ENCODE results near the gene CYFIP1. TPM values are rescaled to one million over a fixed set of nuclear protein-coding genes. Genes with fewer than 3 reads are reported as not detected.
"Not testable (repeated sequence)": the region's sequence is repeated elsewhere in the genome, so short reads cannot be mapped to it uniquely, and the experiment has no call there.

CYFIP1 gene
- total RNA-seq, result 98.3 to 111 TPM (median 105 TPM) in 3 replicates

DNA sequence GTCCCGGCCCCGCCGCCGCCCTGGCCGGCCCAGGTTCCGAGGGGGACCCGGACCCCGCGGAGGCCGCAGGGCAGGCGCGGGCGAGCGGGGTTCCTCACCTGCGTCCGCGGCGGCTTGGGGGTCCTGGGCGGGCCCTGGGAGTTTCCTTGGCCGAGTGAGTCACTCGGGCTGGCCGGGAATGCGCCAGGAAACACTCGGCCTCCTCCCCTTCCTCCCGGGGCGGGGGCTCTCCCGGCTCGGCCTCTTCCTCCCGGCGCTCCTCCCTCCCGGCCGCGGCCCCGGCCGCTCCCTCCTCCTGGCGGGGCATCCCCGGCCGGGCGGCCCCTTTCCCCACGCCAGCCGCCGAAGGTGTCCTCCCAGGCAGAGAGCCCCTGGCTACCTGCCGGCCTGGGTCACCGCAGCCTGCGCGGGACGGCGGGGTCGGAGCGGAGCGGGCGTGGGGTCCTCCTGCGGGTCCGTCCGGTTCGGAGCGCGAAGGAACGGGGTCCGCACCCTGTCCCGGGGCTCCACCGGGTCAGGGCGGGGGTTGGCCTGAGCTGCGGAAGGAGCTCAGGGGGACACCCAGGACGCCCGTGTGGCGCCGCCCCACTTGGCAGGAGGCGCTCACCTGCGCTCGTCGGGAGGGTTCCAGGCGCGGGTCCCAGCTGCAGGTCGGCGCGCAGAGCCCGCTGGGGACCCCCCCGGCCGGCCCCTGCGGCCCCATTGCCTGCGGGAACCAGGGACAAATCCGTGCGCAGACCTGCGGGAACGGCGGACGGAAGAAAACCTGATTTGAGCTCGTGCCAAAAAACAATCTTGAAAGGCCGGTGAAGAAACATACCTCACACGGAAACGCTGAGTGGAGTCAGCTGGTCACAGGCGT is at the start of gene CYFIP1:
Gene CYFIP1 (minus strand): TSS at position 180 of the 862 bp plus-strand sequence. CDS start 33,083 bp downstream, outside the sequence.
- TF ChIP-seq, protein P1, sequence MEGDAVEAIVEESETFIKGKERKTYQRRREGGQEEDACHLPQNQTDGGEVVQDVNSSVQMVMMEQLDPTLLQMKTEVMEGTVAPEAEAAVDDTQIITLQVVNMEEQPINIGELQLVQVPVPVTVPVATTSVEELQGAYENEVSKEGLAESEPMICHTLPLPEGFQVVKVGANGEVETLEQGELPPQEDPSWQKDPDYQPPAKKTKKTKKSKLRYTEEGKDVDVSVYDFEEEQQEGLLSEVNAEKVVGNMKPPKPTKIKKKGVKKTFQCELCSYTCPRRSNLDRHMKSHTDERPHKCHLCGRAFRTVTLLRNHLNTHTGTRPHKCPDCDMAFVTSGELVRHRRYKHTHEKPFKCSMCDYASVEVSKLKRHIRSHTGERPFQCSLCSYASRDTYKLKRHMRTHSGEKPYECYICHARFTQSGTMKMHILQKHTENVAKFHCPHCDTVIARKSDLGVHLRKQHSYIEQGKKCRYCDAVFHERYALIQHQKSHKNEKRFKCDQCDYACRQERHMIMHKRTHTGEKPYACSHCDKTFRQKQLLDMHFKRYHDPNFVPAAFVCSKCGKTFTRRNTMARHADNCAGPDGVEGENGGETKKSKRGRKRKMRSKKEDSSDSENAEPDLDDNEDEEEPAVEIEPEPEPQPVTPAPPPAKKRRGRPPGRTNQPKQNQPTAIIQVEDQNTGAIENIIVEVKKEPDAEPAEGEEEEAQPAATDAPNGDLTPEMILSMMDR (IDR thresholded peaks at IDR 0.05; ENCODE audit: unreplicated experiment), result no peak
- Mint-ChIP-seq H3K9me3 (no peaks in the 10 kb centered on the region), H3K27ac (peak within 1 kb of the TSS; percentile 94), H3K36me3 (no peaks in the 10 kb centered on the region), H3K4me1 (peaks cover 13% of the 10 kb centered on the region), H3K4me3 (peak within 1 kb of the TSS; percentile 90), H3K27me3 (ENCODE audit: low read depth) (no peaks in the 10 kb centered on the region)
- DNase-seq (ENCODE audit: low spot score in 2 of 2, unreplicated experiment in 2 of 2), result peak; percentile 61 to 80

- no peak overlapping the region for H3K4me3 Mint-ChIP-seq
- no peaks in the 10 kb centered on the region for H3K4me1 Mint-ChIP-seq
- TF ChIP-seq, protein P1 (IDR thresholded peaks at IDR 0.05; ENCODE audit: unreplicated experiment), result no peak
- H3K27me3 Mint-ChIP-seq (ENCODE audit: low read depth), result no peaks in the 10 kb centered on the region
- H3K27ac Mint-ChIP-seq, result no peak overlapping the region
- no peak for DNase-seq (ENCODE audit: low spot score in 2 of 2, unreplicated experiment in 2 of 2)
- peaks cover 33% of the 10 kb centered on the region for H3K36me3 Mint-ChIP-seq
- no peaks in the 10 kb centered on the region for H3K9me3 Mint-ChIP-seq
Measured at GRCh38 chr15:23026218-23026617, 46.0 kb upstream of the CYFIP1 start.

DNA sequence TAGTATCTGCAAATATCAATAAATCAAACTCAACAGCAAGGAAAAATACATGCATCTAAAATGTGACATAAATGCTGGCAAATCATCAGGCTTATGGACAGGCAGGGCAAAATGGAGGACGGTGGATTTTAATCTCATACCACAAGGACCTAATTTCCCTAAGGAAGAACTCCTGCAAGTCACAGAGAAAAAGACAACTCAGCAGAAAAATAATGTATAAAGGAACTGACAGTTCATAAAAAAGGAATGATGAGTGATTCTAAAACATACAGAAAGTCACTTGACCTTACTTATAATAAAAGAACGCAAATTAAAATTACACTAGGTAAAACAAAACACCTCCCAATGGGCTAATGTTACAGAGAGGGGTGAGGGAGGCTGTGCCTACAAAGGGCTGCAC is 42.0 kb upstream of the CYFIP1 start:
- no peak overlapping the region for H3K4me3 Mint-ChIP-seq
- no peaks in the 10 kb centered on the region for H3K4me1 Mint-ChIP-seq
- TF ChIP-seq, protein P1 (IDR thresholded peaks at IDR 0.05; ENCODE audit: unreplicated experiment), result no peak
- DNase-seq (ENCODE audit: low spot score in 2 of 2, unreplicated experiment in 2 of 2), result no peak
- peaks cover 31% of the 10 kb centered on the region for H3K36me3 Mint-ChIP-seq
- no peak overlapping the region for H3K27ac Mint-ChIP-seq
- no peaks in the 10 kb centered on the region for H3K9me3 Mint-ChIP-seq
- no peaks in the 10 kb centered on the region for H3K27me3 Mint-ChIP-seq (ENCODE audit: low read depth)

GRCh38 chr15:23014394-23015000 is 34.3 kb upstream of the CYFIP1 start:
- Mint-ChIP-seq H3K36me3 (peaks cover 23% of the 10 kb centered on the region), H3K4me3 (no peak overlapping the region), H3K9me3 (no peaks in the 10 kb centered on the region), H3K4me1 (no peaks in the 10 kb centered on the region), H3K27ac (no peak overlapping the region), H3K27me3 (ENCODE audit: low read depth) (no peaks in the 10 kb centered on the region)
- no peak for DNase-seq (ENCODE audit: low spot score in 2 of 2, unreplicated experiment in 2 of 2)
- TF ChIP-seq, protein P1 (IDR thresholded peaks at IDR 0.05; ENCODE audit: unreplicated experiment), result no peak

DNA sequence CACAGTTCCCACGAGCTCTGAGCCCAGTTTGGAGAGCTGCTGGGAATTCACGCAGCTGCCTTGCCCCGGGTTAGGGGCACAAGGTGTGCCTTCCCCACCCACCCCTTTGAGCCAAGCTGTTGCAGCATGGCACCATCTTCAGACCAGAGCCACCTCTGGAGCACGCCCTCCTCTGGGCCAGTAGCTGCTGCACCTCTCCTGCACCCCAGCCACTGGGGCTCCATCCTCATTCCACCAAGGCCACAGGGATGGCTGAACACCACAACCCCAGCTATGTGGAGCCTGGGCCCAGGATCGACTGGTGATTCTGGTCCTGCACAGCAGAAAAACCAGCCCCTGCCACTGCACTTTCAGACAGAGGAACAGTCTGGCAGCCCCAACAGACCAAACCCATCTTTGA is 33.5 kb upstream of the CYFIP1 start:
- TF ChIP-seq, protein P1 (IDR thresholded peaks at IDR 0.05; ENCODE audit: unreplicated experiment), result no peak
- no peak overlapping the region for H3K27ac Mint-ChIP-seq
- H3K9me3 Mint-ChIP-seq, result no peaks in the 10 kb centered on the region
- H3K4me1 Mint-ChIP-seq, result no peaks in the 10 kb centered on the region
- H3K27me3 Mint-ChIP-seq (ENCODE audit: low read depth), result no peaks in the 10 kb centered on the region
- no peak for DNase-seq (ENCODE audit: low spot score in 2 of 2, unreplicated experiment in 2 of 2)
- peaks cover 24% of the 10 kb centered on the region for H3K36me3 Mint-ChIP-seq
- no peak overlapping the region for H3K4me3 Mint-ChIP-seq

- DNase-seq (ENCODE audit: low spot score in 2 of 2, unreplicated experiment in 2 of 2); H3K27ac Mint-ChIP-seq; H3K27me3 Mint-ChIP-seq (ENCODE audit: low read depth); H3K4me1 Mint-ChIP-seq; H3K9me3 Mint-ChIP-seq; H3K4me3 Mint-ChIP-seq: not testable (repeated sequence)
- H3K36me3 Mint-ChIP-seq, result peaks cover 26% of the 10 kb centered on the region
Measured at GRCh38 chr15:23012616-23013015, 32.4 kb upstream of the CYFIP1 start.

Measured in mesothelial cell of epicardium (in vitro differentiated cells).